Gastrocnemius medialis (tissue), 4 donors: ENCODE results near the gene IDS.
"Not testable (repeated sequence)": the region's sequence is repeated elsewhere in the genome, so short reads cannot be mapped to it uniquely, and the experiment has no call there.

Experiments
- POLR2A ChIP-seq, 2 donors: fragments of 450-650 bp; IDR thresholded peaks; one replicate each; pipeline ENCODE4 v1.6.1; 2017; ENCODE audit warnings: antibody characterized with exemption in 2 of 2, mild to moderate bottlenecking in 2 of 2, moderate library complexity in 2 of 2
- TF ChIP-seq, protein P1 (sequence below), 5 experiments: fragments of 450-650 bp in 3 of 5; fragments of 200-600 bp in 2 of 5; sonication (generic) in 2 of 5; IDR thresholded peaks in 4 of 5; conservative IDR thresholded peaks in 1 of 5; 1 replicate in 4 of 5; 2 replicates in 1 of 5; pipeline ENCODE4 v1.5.1; 2016 to 2019; ENCODE audit warnings: antibody characterized with exemption in 5 of 5, mild to moderate bottlenecking in 3 of 5, moderate library complexity in 3 of 5

- TF ChIP-seq, protein P1, sequence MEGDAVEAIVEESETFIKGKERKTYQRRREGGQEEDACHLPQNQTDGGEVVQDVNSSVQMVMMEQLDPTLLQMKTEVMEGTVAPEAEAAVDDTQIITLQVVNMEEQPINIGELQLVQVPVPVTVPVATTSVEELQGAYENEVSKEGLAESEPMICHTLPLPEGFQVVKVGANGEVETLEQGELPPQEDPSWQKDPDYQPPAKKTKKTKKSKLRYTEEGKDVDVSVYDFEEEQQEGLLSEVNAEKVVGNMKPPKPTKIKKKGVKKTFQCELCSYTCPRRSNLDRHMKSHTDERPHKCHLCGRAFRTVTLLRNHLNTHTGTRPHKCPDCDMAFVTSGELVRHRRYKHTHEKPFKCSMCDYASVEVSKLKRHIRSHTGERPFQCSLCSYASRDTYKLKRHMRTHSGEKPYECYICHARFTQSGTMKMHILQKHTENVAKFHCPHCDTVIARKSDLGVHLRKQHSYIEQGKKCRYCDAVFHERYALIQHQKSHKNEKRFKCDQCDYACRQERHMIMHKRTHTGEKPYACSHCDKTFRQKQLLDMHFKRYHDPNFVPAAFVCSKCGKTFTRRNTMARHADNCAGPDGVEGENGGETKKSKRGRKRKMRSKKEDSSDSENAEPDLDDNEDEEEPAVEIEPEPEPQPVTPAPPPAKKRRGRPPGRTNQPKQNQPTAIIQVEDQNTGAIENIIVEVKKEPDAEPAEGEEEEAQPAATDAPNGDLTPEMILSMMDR (IDR thresholded peaks at IDR 0.05 in 4 of 5, conservative IDR thresholded peaks at IDR 0.05 in 1 of 5): not testable (repeated sequence)
- not testable (repeated sequence) for TF ChIP-seq POLR2A (IDR thresholded peaks at IDR 0.05)
Measured at GRCh38 chrX:149525903-149526302, 20.8 kb upstream of the IDS start.
